HepG2 (cell line): ENCODE data around the gene SPOP. TPM values are rescaled to one million over a fixed set of nuclear protein-coding genes. Genes with fewer than 3 reads are reported as not detected.

Experiments used
- FOXO1 ChIP-seq: sonication (generic); formaldehyde crosslinking; IDR thresholded peaks from 2 replicates; pipeline ENCODE4 v1.4.0; 2020; ENCODE audit warnings: missing genetic modification reagents
- FOXP1 ChIP-seq, 2 experiments: fragments of 450-650 bp in 1 of 2; IDR thresholded peaks; 2 replicates each; pipeline ENCODE4 v1.6.1; 2017 to 2018; ENCODE audit warnings: antibody characterized with exemption in 1 of 2
- HNF4G ChIP-seq, 2 experiments: sonication (generic) in 1 of 2; formaldehyde crosslinking in 1 of 2; IDR thresholded peaks; 2 replicates each; pipeline versions ENCODE4 v1.4.0 to v1.6.1; 2011 to 2020; ENCODE audit warnings: borderline replicate concordance in 2 of 2, low read depth in 2 of 2, mild to moderate bottlenecking in 2 of 2, low read length in 1 of 2, missing genetic modification reagents in 1 of 2, moderate library complexity in 1 of 2
- HOXD1 ChIP-seq: sonication (generic); formaldehyde crosslinking; IDR thresholded peaks from 2 replicates; pipeline ENCODE4 v1.5.0; 2020; ENCODE audit warnings: missing genetic modification reagents
- REPIN1 ChIP-seq: sonication (generic); formaldehyde crosslinking; IDR thresholded peaks from 2 replicates; pipeline ENCODE4 v1.8.0; 2022; ENCODE audit warnings: missing genetic modification reagents, low read depth, mild to moderate bottlenecking, borderline replicate concordance
- SSRP1 ChIP-seq: IDR thresholded peaks from 2 replicates; pipeline ENCODE4 v1.6.1; 2016; ENCODE audit warnings: control low read depth
- ZBTB7A ChIP-seq: sonication (generic); formaldehyde crosslinking; IDR thresholded peaks from 2 replicates; pipeline ENCODE4 v1.8.0; 2022; ENCODE audit warnings: mild to moderate bottlenecking, missing genetic modification reagents
- ZEB1 ChIP-seq: IDR thresholded peaks from 2 replicates; pipeline ENCODE4 v1.6.1; 2012; ENCODE audit warnings: mild to moderate bottlenecking, low read depth, inconsistent platforms; ENCODE audit not compliant: insufficient replicate concordance
- ZNF24 ChIP-seq: fragments of 450-650 bp; IDR thresholded peaks from 2 replicates; pipeline ENCODE4 v1.6.1; 2017; ENCODE audit warnings: antibody characterized with exemption, mild to moderate bottlenecking
- ZNF446 ChIP-seq: sonication (generic); formaldehyde crosslinking; IDR thresholded peaks from 2 replicates; pipeline ENCODE4 v1.5.0; 2020; ENCODE audit warnings: mild to moderate bottlenecking, missing genetic modification reagents
- ZNF530 ChIP-seq: sonication (generic); formaldehyde crosslinking; IDR thresholded peaks from 2 replicates; pipeline ENCODE4 v1.5.0; 2020; ENCODE audit warnings: low read depth, mild to moderate bottlenecking, missing genetic modification reagents
- ZSCAN12 ChIP-seq: sonication (generic); formaldehyde crosslinking; IDR thresholded peaks from 2 replicates; pipeline ENCODE4 v1.9.0; 2021; ENCODE audit warnings: mild to moderate bottlenecking, missing genetic modification reagents
- polyA plus RNA-seq, 8 experiments: library from polyadenylated mRNA; depleted of rRNA in 3 of 8; stranded (reverse) in 7 of 8; unstranded in 1 of 8; fragments of >200 nt; fragmentation: Illumina TruSeq in 4 of 8; extraction: Trizol in 4 of 8; gene quantifications; 2 replicates each; pipeline versions ENCODE4 v1.2.1 to v1.2.3, GENCODE V29; 2011 to 2016; ENCODE audit warnings: low read depth in 4 of 8, missing spikeins in 1 of 8, mixed read lengths in 1 of 8; ENCODE audit not compliant: insufficient read depth in 1 of 8
- total RNA-seq, 5 experiments: library from RNA; depleted of rRNA; stranded (reverse); fragments of >200 nt; fragmentation: Illumina TruSeq; extraction: Trizol; gene quantifications; 2 replicates each; pipeline ENCODE4 v1.2.3, GENCODE V29; 2016; ENCODE audit warnings: low read depth in 1 of 5
- TF ChIP-seq, protein P1 (sequence below): sonication (generic); formaldehyde crosslinking; IDR thresholded peaks from 2 replicates; pipeline ENCODE4 v1.4.0; 2020; ENCODE audit warnings: low read depth, missing genetic modification reagents
- TF ChIP-seq, protein P2 (sequence below): sonication (generic); formaldehyde crosslinking; IDR thresholded peaks from 2 replicates; pipeline ENCODE4 v1.5.0; 2020; ENCODE audit warnings: mild to moderate bottlenecking, missing genetic modification reagents
- TF ChIP-seq, protein P3 (sequence below): sonication (generic); formaldehyde crosslinking; IDR thresholded peaks from 2 replicates; pipeline ENCODE4 v1.8.0; 2022; ENCODE audit warnings: mild to moderate bottlenecking, missing genetic modification reagents; ENCODE audit not compliant: insufficient replicate concordance
- TF ChIP-seq, protein P4 (sequence below): sonication (generic); formaldehyde crosslinking; conservative IDR thresholded peaks from 2 replicates; pipeline ENCODE4 v1.8.0; 2022; ENCODE audit warnings: missing genetic modification reagents
- TF ChIP-seq, protein P5 (sequence below): sonication (generic); formaldehyde crosslinking; IDR thresholded peaks from 2 replicates; pipeline ENCODE4 v1.4.0; 2020; ENCODE audit warnings: mild to moderate bottlenecking, missing genetic modification reagents

SPOP gene
- total and polyA plus RNA-seq, 2 of the 13 experiments (the other 11 are each of a cell fraction or from before 2014, with no cell fraction given), result 52.8 to 60.8 TPM

DNA sequence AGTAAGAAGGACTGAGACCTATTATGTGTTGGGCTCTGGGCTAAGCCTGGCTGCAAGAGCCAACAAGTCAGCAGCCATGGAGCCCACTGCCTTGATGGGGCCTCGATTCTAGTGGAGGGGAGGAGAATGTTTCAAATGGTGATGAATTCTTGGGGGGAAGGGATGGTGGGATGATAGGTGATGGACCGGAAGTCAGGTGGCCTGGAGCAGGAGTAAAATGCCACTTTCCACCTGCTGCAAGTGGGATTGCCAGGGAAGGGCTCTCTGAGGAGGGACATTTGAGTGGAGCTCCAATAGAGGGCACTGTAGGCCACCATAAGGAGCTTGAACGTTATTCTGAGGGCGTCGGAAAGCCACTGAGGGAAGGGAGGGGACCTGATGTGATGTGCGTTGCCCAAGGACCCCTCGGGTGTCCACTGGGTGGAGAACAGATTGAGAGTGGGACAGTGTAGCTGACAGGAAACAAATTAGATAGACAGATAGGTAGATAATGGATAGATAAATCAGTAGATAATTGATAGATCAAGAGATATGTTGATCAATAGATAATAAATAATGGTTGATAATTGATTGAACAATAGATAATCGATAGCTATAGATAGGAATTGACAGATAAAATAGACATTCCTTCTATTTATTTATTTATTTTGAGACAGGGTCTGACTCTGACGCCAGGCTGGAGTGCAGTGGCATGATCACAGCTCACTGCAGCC is 120.4 kb downstream of the SPOP start (continued):
- TF ChIP-seq ZSCAN12 (no peak), ZNF24 (no peak), HNF4G (IDR thresholded peaks at IDR 0.05; ENCODE audit: borderline replicate concordance, low read depth, low read length) (no peak), HNF4G (CRISPR knock-in tag; IDR thresholded peaks at IDR 0.05; ENCODE audit: borderline replicate concordance, low read depth) (no peak), SSRP1 (no peak), REPIN1 (CRISPR knock-in tag) (0 out of 2 replicates have a peak, but pooled peaks have one; percentile 22), FOXO1 (CRISPR knock-in tag) (no peak), ZNF446 (no peak), FOXP1 (IDR thresholded peaks at IDR 0.05) (no peak), FOXP1 (CRISPR knock-in tag; IDR thresholded peaks at IDR 0.05) (no peak), ZEB1 (no peak), HOXD1 (CRISPR knock-in tag) (no peak), ZBTB7A (CRISPR knock-in tag) (no peak), ZNF530 (CRISPR knock-in tag) (no peak)
- TF ChIP-seq, protein P1, sequence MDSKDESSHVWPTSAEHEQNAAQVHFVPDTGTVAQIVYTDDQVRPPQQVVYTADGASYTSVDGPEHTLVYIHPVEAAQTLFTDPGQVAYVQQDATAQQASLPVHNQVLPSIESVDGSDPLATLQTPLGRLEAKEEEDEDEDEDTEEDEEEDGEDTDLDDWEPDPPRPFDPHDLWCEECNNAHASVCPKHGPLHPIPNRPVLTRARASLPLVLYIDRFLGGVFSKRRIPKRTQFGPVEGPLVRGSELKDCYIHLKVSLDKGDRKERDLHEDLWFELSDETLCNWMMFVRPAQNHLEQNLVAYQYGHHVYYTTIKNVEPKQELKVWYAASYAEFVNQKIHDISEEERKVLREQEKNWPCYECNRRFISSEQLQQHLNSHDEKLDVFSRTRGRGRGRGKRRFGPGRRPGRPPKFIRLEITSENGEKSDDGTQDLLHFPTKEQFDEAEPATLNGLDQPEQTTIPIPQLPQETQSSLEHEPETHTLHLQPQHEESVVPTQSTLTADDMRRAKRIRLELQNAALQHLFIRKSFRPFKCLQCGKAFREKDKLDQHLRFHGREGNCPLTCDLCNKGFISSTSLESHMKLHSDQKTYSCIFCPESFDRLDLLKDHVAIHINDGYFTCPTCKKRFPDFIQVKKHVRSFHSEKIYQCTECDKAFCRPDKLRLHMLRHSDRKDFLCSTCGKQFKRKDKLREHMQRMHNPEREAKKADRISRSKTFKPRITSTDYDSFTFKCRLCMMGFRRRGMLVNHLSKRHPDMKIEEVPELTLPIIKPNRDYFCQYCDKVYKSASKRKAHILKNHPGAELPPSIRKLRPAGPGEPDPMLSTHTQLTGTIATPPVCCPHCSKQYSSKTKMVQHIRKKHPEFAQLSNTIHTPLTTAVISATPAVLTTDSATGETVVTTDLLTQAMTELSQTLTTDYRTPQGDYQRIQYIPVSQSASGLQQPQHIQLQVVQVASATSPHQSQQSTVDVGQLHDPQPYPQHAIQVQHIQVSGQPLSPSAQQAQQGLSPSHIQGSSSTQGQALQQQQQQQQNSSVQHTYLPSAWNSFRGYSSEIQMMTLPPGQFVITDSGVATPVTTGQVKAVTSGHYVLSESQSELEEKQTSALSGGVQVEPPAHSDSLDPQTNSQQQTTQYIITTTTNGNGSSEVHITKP, result no peak
- TF ChIP-seq, protein P2, sequence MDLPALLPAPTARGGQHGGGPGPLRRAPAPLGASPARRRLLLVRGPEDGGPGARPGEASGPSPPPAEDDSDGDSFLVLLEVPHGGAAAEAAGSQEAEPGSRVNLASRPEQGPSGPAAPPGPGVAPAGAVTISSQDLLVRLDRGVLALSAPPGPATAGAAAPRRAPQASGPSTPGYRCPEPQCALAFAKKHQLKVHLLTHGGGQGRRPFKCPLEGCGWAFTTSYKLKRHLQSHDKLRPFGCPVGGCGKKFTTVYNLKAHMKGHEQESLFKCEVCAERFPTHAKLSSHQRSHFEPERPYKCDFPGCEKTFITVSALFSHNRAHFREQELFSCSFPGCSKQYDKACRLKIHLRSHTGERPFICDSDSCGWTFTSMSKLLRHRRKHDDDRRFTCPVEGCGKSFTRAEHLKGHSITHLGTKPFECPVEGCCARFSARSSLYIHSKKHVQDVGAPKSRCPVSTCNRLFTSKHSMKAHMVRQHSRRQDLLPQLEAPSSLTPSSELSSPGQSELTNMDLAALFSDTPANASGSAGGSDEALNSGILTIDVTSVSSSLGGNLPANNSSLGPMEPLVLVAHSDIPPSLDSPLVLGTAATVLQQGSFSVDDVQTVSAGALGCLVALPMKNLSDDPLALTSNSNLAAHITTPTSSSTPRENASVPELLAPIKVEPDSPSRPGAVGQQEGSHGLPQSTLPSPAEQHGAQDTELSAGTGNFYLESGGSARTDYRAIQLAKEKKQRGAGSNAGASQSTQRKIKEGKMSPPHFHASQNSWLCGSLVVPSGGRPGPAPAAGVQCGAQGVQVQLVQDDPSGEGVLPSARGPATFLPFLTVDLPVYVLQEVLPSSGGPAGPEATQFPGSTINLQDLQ, result no peak
- TF ChIP-seq, protein P3, sequence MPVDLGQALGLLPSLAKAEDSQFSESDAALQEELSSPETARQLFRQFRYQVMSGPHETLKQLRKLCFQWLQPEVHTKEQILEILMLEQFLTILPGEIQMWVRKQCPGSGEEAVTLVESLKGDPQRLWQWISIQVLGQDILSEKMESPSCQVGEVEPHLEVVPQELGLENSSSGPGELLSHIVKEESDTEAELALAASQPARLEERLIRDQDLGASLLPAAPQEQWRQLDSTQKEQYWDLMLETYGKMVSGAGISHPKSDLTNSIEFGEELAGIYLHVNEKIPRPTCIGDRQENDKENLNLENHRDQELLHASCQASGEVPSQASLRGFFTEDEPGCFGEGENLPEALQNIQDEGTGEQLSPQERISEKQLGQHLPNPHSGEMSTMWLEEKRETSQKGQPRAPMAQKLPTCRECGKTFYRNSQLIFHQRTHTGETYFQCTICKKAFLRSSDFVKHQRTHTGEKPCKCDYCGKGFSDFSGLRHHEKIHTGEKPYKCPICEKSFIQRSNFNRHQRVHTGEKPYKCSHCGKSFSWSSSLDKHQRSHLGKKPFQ (CRISPR knock-in tag), result no peak
- TF ChIP-seq, protein P4, sequence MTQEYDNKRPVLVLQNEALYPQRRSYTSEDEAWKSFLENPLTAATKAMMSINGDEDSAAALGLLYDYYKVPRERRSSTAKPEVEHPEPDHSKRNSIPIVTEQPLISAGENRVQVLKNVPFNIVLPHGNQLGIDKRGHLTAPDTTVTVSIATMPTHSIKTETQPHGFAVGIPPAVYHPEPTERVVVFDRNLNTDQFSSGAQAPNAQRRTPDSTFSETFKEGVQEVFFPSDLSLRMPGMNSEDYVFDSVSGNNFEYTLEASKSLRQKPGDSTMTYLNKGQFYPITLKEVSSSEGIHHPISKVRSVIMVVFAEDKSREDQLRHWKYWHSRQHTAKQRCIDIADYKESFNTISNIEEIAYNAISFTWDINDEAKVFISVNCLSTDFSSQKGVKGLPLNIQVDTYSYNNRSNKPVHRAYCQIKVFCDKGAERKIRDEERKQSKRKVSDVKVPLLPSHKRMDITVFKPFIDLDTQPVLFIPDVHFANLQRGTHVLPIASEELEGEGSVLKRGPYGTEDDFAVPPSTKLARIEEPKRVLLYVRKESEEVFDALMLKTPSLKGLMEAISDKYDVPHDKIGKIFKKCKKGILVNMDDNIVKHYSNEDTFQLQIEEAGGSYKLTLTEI (CRISPR knock-in tag), result no peak
- TF ChIP-seq, protein P5, sequence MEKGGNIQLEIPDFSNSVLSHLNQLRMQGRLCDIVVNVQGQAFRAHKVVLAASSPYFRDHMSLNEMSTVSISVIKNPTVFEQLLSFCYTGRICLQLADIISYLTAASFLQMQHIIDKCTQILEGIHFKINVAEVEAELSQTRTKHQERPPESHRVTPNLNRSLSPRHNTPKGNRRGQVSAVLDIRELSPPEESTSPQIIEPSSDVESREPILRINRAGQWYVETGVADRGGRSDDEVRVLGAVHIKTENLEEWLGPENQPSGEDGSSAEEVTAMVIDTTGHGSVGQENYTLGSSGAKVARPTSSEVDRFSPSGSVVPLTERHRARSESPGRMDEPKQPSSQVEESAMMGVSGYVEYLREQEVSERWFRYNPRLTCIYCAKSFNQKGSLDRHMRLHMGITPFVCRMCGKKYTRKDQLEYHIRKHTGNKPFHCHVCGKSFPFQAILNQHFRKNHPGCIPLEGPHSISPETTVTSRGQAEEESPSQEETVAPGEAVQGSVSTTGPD, result no peak
